Measurements from ENCODE around the gene APOC4.

Gene APOC4

DNA sequence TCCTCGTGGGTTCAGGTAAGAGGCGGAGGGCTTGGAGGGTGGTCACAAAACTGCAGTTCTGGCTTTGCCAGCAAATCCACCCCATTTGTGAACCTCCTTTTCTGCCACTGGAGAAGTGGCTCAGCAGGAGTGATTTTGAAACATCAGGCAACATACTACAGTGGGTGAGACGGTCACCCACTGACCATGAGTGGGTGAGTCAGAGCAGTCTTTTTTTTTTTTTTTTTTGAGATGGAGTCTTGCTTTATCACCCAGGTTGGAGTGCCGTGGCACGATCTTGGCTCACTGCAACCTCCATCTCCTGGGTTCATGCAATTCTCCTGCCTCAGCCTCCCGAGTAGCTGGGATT, 48.0 kb upstream of the APOC4 start:
- Histone ChIP-seq H3K9me3 (ENCODE audit: control insufficient read depth, insufficient read depth, low read length) (no peaks in the 10 kb centered on the region), H3K27me3 (ENCODE audit: control insufficient read depth, low read length) (no peaks in the 10 kb centered on the region), H3F3A (ENCODE audit: control insufficient read depth, insufficient read depth) (peaks cover 6% of the 10 kb centered on the region), H3K79me2 (ENCODE audit: control insufficient read depth, low read length) (peaks cover 58% of the 10 kb centered on the region), H3K9me2 (replicated peaks; ENCODE audit: control insufficient read depth, low read length) (no peaks in the 10 kb centered on the region), H3K4me2 (ENCODE audit: low read length) (no peak overlapping the region), H3K27ac (ENCODE audit: low read depth, low read length) (no peak overlapping the region), H3K4me3 (ENCODE audit: low read length) (no peak overlapping the region), H4K20me1 (ENCODE audit: control insufficient read depth, insufficient read depth, low read depth, low read length) (peaks cover 14% of the 10 kb centered on the region), H3K36me3 (ENCODE audit: control insufficient read depth, low read length) (peaks cover 67% of the 10 kb centered on the region), H3K4me1 (ENCODE audit: control insufficient read depth, low read length) (peaks cover 19% of the 10 kb centered on the region)
- TF ChIP-seq, protein P1, sequence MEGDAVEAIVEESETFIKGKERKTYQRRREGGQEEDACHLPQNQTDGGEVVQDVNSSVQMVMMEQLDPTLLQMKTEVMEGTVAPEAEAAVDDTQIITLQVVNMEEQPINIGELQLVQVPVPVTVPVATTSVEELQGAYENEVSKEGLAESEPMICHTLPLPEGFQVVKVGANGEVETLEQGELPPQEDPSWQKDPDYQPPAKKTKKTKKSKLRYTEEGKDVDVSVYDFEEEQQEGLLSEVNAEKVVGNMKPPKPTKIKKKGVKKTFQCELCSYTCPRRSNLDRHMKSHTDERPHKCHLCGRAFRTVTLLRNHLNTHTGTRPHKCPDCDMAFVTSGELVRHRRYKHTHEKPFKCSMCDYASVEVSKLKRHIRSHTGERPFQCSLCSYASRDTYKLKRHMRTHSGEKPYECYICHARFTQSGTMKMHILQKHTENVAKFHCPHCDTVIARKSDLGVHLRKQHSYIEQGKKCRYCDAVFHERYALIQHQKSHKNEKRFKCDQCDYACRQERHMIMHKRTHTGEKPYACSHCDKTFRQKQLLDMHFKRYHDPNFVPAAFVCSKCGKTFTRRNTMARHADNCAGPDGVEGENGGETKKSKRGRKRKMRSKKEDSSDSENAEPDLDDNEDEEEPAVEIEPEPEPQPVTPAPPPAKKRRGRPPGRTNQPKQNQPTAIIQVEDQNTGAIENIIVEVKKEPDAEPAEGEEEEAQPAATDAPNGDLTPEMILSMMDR (IDR thresholded peaks at IDR 0.05; ENCODE audit: low read depth, low read length, poor library complexity, severe bottlenecking), result no peak
- no peak for TF ChIP-seq EZH2phosphoT487 (IDR thresholded peaks at IDR 0.05; ENCODE audit: borderline replicate concordance, low read length)

DNA sequence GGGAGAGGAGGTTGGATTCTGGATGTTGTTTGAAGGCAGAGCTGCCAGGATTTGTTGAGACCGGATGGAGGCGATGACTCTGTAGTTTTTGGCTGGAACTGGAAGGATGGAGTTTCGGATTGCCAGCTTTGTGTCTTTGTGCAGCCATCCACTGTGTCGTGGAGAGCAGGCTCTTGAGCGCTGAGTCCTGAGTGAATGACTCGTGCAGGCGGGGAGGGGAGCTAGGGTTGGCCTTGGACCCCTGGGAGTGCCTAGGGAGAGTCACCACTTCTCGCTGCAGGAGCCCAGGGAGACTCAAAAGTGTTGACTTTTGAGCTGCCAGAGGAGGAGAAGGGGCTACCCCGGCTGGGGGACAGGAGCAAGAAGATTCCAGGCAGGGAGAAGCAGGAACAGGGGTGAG, 47.1 kb upstream of the APOC4 start:
- TF ChIP-seq, protein P1 (IDR thresholded peaks at IDR 0.05; ENCODE audit: low read depth, low read length, poor library complexity, severe bottlenecking), result no peak
- no peak for TF ChIP-seq EZH2phosphoT487 (IDR thresholded peaks at IDR 0.05; ENCODE audit: borderline replicate concordance, low read length)
- H3K79me2 ChIP-seq (ENCODE audit: control insufficient read depth, low read length), result peaks cover 53% of the 10 kb centered on the region
- H3K9me2 ChIP-seq (replicated peaks; ENCODE audit: control insufficient read depth, low read length), result no peaks in the 10 kb centered on the region
- no peaks in the 10 kb centered on the region for H3K27me3 ChIP-seq (ENCODE audit: control insufficient read depth, low read length)
- H3K27ac ChIP-seq (ENCODE audit: low read depth, low read length), result no peak overlapping the region
- no peaks in the 10 kb centered on the region for H3K9me3 ChIP-seq (ENCODE audit: control insufficient read depth, insufficient read depth, low read length)
- H3K4me3 ChIP-seq (ENCODE audit: low read length), result no peak overlapping the region
- H4K20me1 ChIP-seq (ENCODE audit: control insufficient read depth, insufficient read depth, low read depth, low read length), result peaks cover 14% of the 10 kb centered on the region
- H3K4me2 ChIP-seq (ENCODE audit: low read length), result no peak overlapping the region
- peaks cover 2% of the 10 kb centered on the region for H3F3A ChIP-seq (ENCODE audit: control insufficient read depth, insufficient read depth)
- H3K4me1 ChIP-seq (ENCODE audit: control insufficient read depth, low read length), result peaks cover 14% of the 10 kb centered on the region
- H3K36me3 ChIP-seq (ENCODE audit: control insufficient read depth, low read length), result peaks cover 75% of the 10 kb centered on the region

DNA sequence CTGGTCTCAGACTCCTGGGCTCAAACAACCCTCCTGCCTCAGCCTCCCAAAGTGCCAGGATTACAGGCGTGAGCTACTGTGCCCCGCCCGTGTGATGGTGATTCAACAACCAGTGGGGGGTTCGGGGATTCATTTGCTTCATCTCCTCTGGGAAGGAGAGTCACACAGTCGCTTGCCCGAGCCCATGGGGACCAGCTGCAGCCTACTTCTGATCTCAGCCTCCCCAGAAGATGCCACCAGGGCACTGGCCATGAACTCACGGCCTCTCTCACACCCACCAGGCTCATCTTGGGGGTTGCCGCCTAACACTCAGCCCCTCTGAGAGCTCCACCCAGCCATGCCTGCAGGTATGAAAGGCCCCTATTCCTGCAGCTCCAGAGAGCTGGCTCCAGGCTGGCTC, 44.2 kb upstream of the APOC4 start:
- no peaks in the 10 kb centered on the region for H3K9me3 ChIP-seq (ENCODE audit: control insufficient read depth, insufficient read depth, low read length)
- H3K27me3 ChIP-seq (ENCODE audit: control insufficient read depth, low read length), result no peaks in the 10 kb centered on the region
- H3K79me2 ChIP-seq (ENCODE audit: control insufficient read depth, low read length), result peaks cover 34% of the 10 kb centered on the region
- peaks cover 2% of the 10 kb centered on the region; the same call in 1 of the 2 replicates for H3K4me1 ChIP-seq (ENCODE audit: control insufficient read depth, low read length)
- H3F3A ChIP-seq (ENCODE audit: control insufficient read depth, insufficient read depth), result no peaks in the 10 kb centered on the region
- H3K36me3 ChIP-seq (ENCODE audit: control insufficient read depth, low read length), result peaks cover 83% of the 10 kb centered on the region
- no peak overlapping the region for H3K4me2 ChIP-seq (ENCODE audit: low read length)
- no peaks in the 10 kb centered on the region for H3K9me2 ChIP-seq (replicated peaks; ENCODE audit: control insufficient read depth, low read length)
- H4K20me1 ChIP-seq (ENCODE audit: control insufficient read depth, insufficient read depth, low read depth, low read length), result peaks cover 4% of the 10 kb centered on the region
- H3K27ac ChIP-seq (ENCODE audit: low read depth, low read length), result no peak overlapping the region
- TF ChIP-seq, protein P1 (IDR thresholded peaks at IDR 0.05; ENCODE audit: low read depth, low read length, poor library complexity, severe bottlenecking), result no peak
- TF ChIP-seq EZH2phosphoT487 (IDR thresholded peaks at IDR 0.05; ENCODE audit: borderline replicate concordance, low read length), result no peak
- H3K4me3 ChIP-seq (ENCODE audit: low read length), result no peak overlapping the region
